HepG2 (cell line): ENCODE results near the gene CASP7.

Source experiments
- MXI1 ChIP-seq: IDR thresholded peaks from 3 replicates; pipeline ENCODE4 v1.6.1; 2012; ENCODE audit warnings: low read depth, low read length, inconsistent platforms, borderline replicate concordance
- POLR2AphosphoS5 ChIP-seq: IDR thresholded peaks from 2 replicates; pipeline ENCODE4 v1.6.1; 2012; ENCODE audit warnings: low read depth, low read length
- RAD21 ChIP-seq: fragments of 450-650 bp; formaldehyde crosslinking; IDR thresholded peaks from 2 replicates; pipeline ENCODE4 v1.5.0; 2020; ENCODE audit warnings: mild to moderate bottlenecking
- REPIN1 ChIP-seq: sonication (generic); formaldehyde crosslinking; IDR thresholded peaks from 2 replicates; pipeline ENCODE4 v1.8.0; 2022; ENCODE audit warnings: missing genetic modification reagents, low read depth, mild to moderate bottlenecking, borderline replicate concordance
- SCMH1 ChIP-seq: sonication (generic); formaldehyde crosslinking; IDR thresholded peaks from 2 replicates; pipeline ENCODE4 v1.9.0; 2021; ENCODE audit warnings: missing genetic modification reagents, mild to moderate bottlenecking, borderline replicate concordance
- YEATS4 ChIP-seq: sonication (generic); formaldehyde crosslinking; IDR thresholded peaks from 2 replicates; pipeline ENCODE4 v1.4.0; 2020; ENCODE audit warnings: missing genetic modification reagents, borderline replicate concordance
- TF ChIP-seq, protein P1 (sequence below): sonication (generic); formaldehyde crosslinking; conservative IDR thresholded peaks from 2 replicates; pipeline ENCODE4 v1.4.0; 2020; ENCODE audit warnings: missing genetic modification reagents

DNA sequence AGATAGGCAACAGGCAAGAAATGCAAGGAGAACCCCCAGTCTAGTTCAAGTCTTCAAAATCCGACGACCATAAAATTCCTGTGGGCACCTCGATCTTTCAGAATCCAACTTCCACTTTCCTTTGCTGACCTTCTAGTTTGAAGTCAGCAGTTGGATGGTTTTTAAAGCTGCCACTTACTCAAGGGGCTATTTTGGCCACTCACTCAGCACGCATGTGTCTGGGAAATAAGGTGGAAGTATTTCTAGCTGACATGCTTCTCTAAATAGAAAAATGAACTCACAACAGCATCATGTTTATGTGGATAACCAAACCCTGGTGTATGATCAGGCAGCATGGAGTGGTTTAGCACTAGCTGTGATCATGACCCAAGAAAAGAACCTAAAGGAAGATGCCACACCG, 15.8 kb upstream of the CASP7 start, which contains the start of gene NRAP:
- TF ChIP-seq POLR2AphosphoS5 (no peak), REPIN1 (CRISPR knock-in tag) (no peak), MXI1 (no peak), YEATS4 (CRISPR knock-in tag) (no peak), SCMH1 (CRISPR knock-in tag) (no peak), RAD21 (CRISPR knock-in tag) (no peak)
- TF ChIP-seq, protein P1, sequence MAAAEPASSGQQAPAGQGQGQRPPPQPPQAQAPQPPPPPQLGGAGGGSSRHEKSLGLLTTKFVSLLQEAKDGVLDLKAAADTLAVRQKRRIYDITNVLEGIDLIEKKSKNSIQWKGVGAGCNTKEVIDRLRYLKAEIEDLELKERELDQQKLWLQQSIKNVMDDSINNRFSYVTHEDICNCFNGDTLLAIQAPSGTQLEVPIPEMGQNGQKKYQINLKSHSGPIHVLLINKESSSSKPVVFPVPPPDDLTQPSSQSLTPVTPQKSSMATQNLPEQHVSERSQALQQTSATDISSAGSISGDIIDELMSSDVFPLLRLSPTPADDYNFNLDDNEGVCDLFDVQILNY (CRISPR knock-in tag), result no peak
